GM23338 (cell line): ENCODE data around the gene C2. TPM values are rescaled to one million over a fixed set of nuclear protein-coding genes. Genes with fewer than 3 reads are reported as not detected.

ENCODE experiments used
- ATAC-seq: fragments of 200-7000 bp; cut with Tn5 transposase; 3 replicates; pipeline ENCODE4 v1.9.1; 2020
- DNase-seq: peaks from one replicate; pipeline ENCODE4 v3.0.0-alpha.2; 2015; ENCODE audit warnings: low spot score
- H2AFZ ChIP-seq: fragments of 200-600 bp; sonication (generic); 2 replicates; pipeline ENCODE4 v1.8.0; 2016; ENCODE audit warnings: antibody characterized with exemption, mild to moderate bottlenecking, moderate library complexity
- H3F3A ChIP-seq: fragments of 200-600 bp; sonication (generic); replicated peaks from 2 replicates; pipeline ENCODE4 v1.8.0; 2017; ENCODE audit warnings: antibody characterized with exemption, mixed run types, low read depth
- H3K27ac ChIP-seq: fragments of 200-600 bp; sonication (generic); 2 replicates; pipeline ENCODE4 v1.6.1; 2016; ENCODE audit warnings: low read depth
- H3K27me3 ChIP-seq: fragments of 200-600 bp; sonication (generic); 2 replicates; pipeline ENCODE4 v1.8.0; 2016; ENCODE audit warnings: mild to moderate bottlenecking, mixed run types, moderate library complexity; ENCODE audit not compliant: insufficient read depth
- H3K36me3 ChIP-seq: fragments of 200-600 bp; sonication (generic); 2 replicates; pipeline ENCODE4 v1.8.0; 2016; ENCODE audit warnings: mild to moderate bottlenecking; ENCODE audit not compliant: insufficient read depth
- H3K4me1 ChIP-seq: fragments of 200-600 bp; sonication (generic); 2 replicates; pipeline ENCODE4 v1.8.0; 2016; ENCODE audit warnings: mild to moderate bottlenecking, moderate library complexity; ENCODE audit not compliant: insufficient read depth
- H3K4me2 ChIP-seq: fragments of 200-600 bp; sonication (generic); 2 replicates; pipeline ENCODE4 v1.7.1; 2017; ENCODE audit warnings: mixed run types
- H3K4me3 ChIP-seq: fragments of 200-600 bp; sonication (generic); 2 replicates; pipeline ENCODE4 v1.6.1; 2016; ENCODE audit warnings: mixed run types
- H3K79me2 ChIP-seq: fragments of 200-600 bp; sonication (generic); replicated peaks from 2 replicates; pipeline ENCODE4 v1.8.0; 2017; ENCODE audit warnings: mild to moderate bottlenecking; ENCODE audit not compliant: insufficient read depth
- H3K9me2 ChIP-seq: fragments of 200-600 bp; sonication (generic); 2 replicates; pipeline ENCODE4 v1.8.0; 2017; ENCODE audit not compliant: insufficient read depth
- H4K20me1 ChIP-seq: fragments of 200-600 bp; sonication (generic); replicated peaks from 2 replicates; pipeline ENCODE4 v1.8.0; 2017; ENCODE audit warnings: mild to moderate bottlenecking; ENCODE audit not compliant: insufficient read depth
- H3K27ac Mint-ChIP-seq: 2 replicates; pipeline ENCODE4 v1.8.0; 2020; ENCODE audit warnings: inconsistent platforms, mild to moderate bottlenecking, moderate library complexity, mixed read lengths
- H3K27me3 Mint-ChIP-seq: 3 replicates; pipeline ENCODE4 v1.8.0; 2022; ENCODE audit warnings: low read depth, mild to moderate bottlenecking, moderate library complexity, mixed read lengths, inconsistent platforms; ENCODE audit not compliant: insufficient read depth, poor library complexity
- H3K36me3 Mint-ChIP-seq: 3 replicates; pipeline ENCODE4 v1.8.0; 2021; ENCODE audit warnings: low read depth, mild to moderate bottlenecking, inconsistent platforms, moderate library complexity, mixed read lengths
- H3K4me1 Mint-ChIP-seq: 3 replicates; pipeline ENCODE4 v1.8.0; 2020; ENCODE audit warnings: mild to moderate bottlenecking, inconsistent platforms, mixed read lengths
- H3K4me3 Mint-ChIP-seq: 3 replicates; pipeline ENCODE4 v1.8.0; 2021; ENCODE audit warnings: moderate library complexity, mild to moderate bottlenecking, inconsistent platforms, mixed read lengths
- H3K9me3 Mint-ChIP-seq: 3 replicates; pipeline ENCODE4 v1.8.0; 2020; ENCODE audit warnings: moderate library complexity, mild to moderate bottlenecking, inconsistent platforms, mixed read lengths
- CREB1 ChIP-seq: fragments of 250-450 bp; sonication (Bioruptor Pico); IDR thresholded peaks from 2 replicates; pipeline ENCODE4 v1.5.0; 2020; ENCODE audit warnings: low read depth, mild to moderate bottlenecking, moderate library complexity
- ETS1 ChIP-seq: IDR thresholded peaks from 2 replicates; pipeline ENCODE4 v1.6.1; 2016; ENCODE audit warnings: antibody characterized with exemption
- EZH2 ChIP-seq: fragments of 200-600 bp; sonication (generic); IDR thresholded peaks from one replicate; pipeline ENCODE4 v1.8.0; 2017; ENCODE audit warnings: antibody characterized with exemption, mild to moderate bottlenecking, low read depth; ENCODE audit not compliant: unreplicated experiment
- EZH2phosphoT487 ChIP-seq: fragments of 200-600 bp; sonication (generic); IDR thresholded peaks from one replicate; pipeline ENCODE4 v1.8.1; 2018; ENCODE audit warnings: antibody characterized with exemption; ENCODE audit not compliant: unreplicated experiment
- JUNB ChIP-seq: IDR thresholded peaks from one replicate; pipeline ENCODE4 v1.6.1; 2016; ENCODE audit warnings: antibody characterized with exemption; ENCODE audit not compliant: unreplicated experiment
- NANOG ChIP-seq: IDR thresholded peaks from 2 replicates; pipeline ENCODE4 v1.6.1; 2016; ENCODE audit warnings: antibody characterized with exemption, borderline replicate concordance
- POLR2AphosphoS5 ChIP-seq: IDR thresholded peaks from 2 replicates; pipeline ENCODE4 v1.6.1; 2016; ENCODE audit warnings: antibody characterized with exemption, low read depth
- REST ChIP-seq: IDR thresholded peaks from one replicate; pipeline ENCODE4 v1.6.1; 2018; ENCODE audit warnings: antibody characterized with exemption; ENCODE audit not compliant: unreplicated experiment
- STAT1 ChIP-seq: IDR thresholded peaks from one replicate; pipeline ENCODE4 v1.6.1; 2016; ENCODE audit warnings: antibody characterized with exemption; ENCODE audit not compliant: unreplicated experiment
- ZNF114 ChIP-seq: fragments of 250-450 bp; sonication (Bioruptor Pico); IDR thresholded peaks from 2 replicates; pipeline ENCODE4 v1.5.0; 2020; ENCODE audit warnings: mild to moderate bottlenecking, moderate library complexity
- polyA plus RNA-seq: library from polyadenylated mRNA; unstranded; fragments of >200 nt; fragmentation: Nextera tagmentation; extraction: Ambion mirVana; gene quantifications from 2 replicates; pipeline ENCODE4 v1.2.1, GENCODE V29; 2016
- total RNA-seq: library from RNA; depleted of rRNA; stranded (reverse); fragments of >200 nt; shearing (Covaris generic); gene quantifications from 2 replicates; pipeline ENCODE4 v1.2.3, GENCODE V29; 2014
- TF ChIP-seq, protein P1 (sequence below), 2 experiments: fragments of 200-600 bp in 1 of 2; sonication (generic) in 1 of 2; conservative IDR thresholded peaks; 2 replicates each; pipeline versions ENCODE4 v1.5.1 to v1.6.1; 2016 to 2017; ENCODE audit warnings: antibody characterized with exemption in 2 of 2, low read depth in 2 of 2, mild to moderate bottlenecking in 2 of 2, moderate library complexity in 1 of 2
- TF ChIP-seq, protein P2 (sequence below): fragments of 250-450 bp; sonication (Bioruptor Pico); IDR thresholded peaks from 2 replicates; pipeline ENCODE4 v1.5.0; 2020; ENCODE audit warnings: mild to moderate bottlenecking, moderate library complexity

C2 gene
- total and polyA plus RNA-seq, 2 experiments from 2014 or later = 0.16 to 1.7 TPM

DNA sequence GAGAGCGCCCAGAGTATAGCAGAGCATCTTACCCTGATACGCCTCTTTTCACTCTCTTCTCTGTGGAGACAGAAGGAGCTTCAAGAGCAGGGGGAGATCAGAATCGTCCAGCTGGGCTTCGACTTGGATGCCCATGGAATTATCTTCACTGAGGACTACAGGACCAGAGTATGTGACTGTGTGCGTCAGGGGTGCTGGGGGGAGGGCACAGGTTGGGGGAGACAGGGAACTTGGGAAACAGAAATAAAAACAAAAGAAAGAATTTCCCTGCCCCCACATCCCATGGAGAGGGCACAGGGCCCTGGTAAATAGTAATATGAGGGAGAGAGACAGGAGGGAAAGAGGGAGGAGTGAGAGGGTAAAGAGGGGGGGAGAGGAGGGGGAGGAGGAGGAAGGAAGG lies 51.3 kb downstream of the C2 start:
- no peak overlapping the region for H3K27ac Mint-ChIP-seq
- peaks cover 2% of the 10 kb centered on the region for H3K27me3 Mint-ChIP-seq
- no peak for TF ChIP-seq NANOG
- TF ChIP-seq, protein P1, sequence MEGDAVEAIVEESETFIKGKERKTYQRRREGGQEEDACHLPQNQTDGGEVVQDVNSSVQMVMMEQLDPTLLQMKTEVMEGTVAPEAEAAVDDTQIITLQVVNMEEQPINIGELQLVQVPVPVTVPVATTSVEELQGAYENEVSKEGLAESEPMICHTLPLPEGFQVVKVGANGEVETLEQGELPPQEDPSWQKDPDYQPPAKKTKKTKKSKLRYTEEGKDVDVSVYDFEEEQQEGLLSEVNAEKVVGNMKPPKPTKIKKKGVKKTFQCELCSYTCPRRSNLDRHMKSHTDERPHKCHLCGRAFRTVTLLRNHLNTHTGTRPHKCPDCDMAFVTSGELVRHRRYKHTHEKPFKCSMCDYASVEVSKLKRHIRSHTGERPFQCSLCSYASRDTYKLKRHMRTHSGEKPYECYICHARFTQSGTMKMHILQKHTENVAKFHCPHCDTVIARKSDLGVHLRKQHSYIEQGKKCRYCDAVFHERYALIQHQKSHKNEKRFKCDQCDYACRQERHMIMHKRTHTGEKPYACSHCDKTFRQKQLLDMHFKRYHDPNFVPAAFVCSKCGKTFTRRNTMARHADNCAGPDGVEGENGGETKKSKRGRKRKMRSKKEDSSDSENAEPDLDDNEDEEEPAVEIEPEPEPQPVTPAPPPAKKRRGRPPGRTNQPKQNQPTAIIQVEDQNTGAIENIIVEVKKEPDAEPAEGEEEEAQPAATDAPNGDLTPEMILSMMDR (conservative IDR thresholded peaks at IDR 0.05; ENCODE audit: low read depth in 2 of 2) = no peak
- TF ChIP-seq JUNB = no peak
- no peak for TF ChIP-seq CREB1
- no peak for TF ChIP-seq POLR2AphosphoS5
- TF ChIP-seq, protein P2, sequence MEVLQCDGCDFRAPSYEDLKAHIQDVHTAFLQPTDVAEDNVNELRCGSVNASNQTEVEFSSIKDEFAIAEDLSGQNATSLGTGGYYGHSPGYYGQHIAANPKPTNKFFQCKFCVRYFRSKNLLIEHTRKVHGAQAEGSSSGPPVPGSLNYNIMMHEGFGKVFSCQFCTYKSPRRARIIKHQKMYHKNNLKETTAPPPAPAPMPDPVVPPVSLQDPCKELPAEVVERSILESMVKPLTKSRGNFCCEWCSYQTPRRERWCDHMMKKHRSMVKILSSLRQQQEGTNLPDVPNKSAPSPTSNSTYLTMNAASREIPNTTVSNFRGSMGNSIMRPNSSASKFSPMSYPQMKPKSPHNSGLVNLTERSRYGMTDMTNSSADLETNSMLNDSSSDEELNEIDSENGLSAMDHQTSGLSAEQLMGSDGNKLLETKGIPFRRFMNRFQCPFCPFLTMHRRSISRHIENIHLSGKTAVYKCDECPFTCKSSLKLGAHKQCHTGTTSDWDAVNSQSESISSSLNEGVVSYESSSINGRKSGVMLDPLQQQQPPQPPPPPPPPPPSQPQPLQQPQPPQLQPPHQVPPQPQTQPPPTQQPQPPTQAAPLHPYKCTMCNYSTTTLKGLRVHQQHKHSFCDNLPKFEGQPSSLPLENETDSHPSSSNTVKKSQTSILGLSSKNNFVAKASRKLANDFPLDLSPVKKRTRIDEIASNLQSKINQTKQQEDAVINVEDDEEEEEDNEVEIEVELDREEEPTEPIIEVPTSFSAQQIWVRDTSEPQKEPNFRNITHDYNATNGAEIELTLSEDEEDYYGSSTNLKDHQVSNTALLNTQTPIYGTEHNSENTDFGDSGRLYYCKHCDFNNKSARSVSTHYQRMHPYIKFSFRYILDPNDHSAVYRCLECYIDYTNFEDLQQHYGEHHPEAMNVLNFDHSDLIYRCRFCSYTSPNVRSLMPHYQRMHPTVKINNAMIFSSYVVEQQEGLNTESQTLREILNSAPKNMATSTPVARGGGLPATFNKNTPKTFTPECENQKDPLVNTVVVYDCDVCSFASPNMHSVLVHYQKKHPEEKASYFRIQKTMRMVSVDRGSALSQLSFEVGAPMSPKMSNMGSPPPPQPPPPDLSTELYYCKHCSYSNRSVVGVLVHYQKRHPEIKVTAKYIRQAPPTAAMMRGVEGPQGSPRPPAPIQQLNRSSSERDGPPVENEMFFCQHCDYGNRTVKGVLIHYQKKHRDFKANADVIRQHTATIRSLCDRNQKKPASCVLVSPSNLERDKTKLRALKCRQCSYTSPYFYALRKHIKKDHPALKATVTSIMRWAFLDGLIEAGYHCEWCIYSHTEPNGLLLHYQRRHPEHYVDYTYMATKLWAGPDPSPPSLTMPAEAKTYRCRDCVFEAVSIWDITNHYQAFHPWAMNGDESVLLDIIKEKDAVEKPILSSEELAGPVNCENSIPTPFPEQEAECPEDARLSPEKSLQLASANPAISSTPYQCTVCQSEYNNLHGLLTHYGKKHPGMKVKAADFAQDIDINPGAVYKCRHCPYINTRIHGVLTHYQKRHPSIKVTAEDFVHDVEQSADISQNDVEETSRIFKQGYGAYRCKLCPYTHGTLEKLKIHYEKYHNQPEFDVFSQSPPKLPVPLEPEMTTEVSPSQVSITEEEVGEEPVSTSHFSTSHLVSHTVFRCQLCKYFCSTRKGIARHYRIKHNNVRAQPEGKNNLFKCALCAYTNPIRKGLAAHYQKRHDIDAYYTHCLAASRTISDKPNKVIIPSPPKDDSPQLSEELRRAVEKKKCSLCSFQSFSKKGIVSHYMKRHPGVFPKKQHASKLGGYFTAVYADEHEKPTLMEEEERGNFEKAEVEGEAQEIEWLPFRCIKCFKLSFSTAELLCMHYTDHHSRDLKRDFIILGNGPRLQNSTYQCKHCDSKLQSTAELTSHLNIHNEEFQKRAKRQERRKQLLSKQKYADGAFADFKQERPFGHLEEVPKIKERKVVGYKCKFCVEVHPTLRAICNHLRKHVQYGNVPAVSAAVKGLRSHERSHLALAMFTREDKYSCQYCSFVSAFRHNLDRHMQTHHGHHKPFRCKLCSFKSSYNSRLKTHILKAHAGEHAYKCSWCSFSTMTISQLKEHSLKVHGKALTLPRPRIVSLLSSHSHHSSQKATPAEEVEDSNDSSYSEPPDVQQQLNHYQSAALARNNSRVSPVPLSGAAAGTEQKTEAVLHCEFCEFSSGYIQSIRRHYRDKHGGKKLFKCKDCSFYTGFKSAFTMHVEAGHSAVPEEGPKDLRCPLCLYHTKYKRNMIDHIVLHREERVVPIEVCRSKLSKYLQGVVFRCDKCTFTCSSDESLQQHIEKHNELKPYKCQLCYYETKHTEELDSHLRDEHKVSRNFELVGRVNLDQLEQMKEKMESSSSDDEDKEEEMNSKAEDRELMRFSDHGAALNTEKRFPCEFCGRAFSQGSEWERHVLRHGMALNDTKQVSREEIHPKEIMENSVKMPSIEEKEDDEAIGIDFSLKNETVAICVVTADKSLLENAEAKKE (CRISPR knock-in tag) = no peak
- TF ChIP-seq STAT1 = no peak
- TF ChIP-seq REST = no peak
- no peak for TF ChIP-seq EZH2phosphoT487
- TF ChIP-seq EZH2 = no peak
- TF ChIP-seq ZNF114 (CRISPR knock-in tag) = no peak
- TF ChIP-seq ETS1 = no peak
- DNase-seq (no peak), ATAC-seq (no peak; the same call in 2 of the 3 replicates)
- no peak overlapping the region for H3K4me3 ChIP-seq
- no peak overlapping the region for H2AFZ ChIP-seq
- no peak overlapping the region for H3K4me2 ChIP-seq
- H3K9me2 ChIP-seq = no peaks in the 10 kb centered on the region
- no peaks in the 10 kb centered on the region for H3K27me3 ChIP-seq
- H3K4me1 ChIP-seq = no peaks in the 10 kb centered on the region
- H3K27ac ChIP-seq = no peak overlapping the region
- H3K9me3 Mint-ChIP-seq = peaks cover 31% of the 10 kb centered on the region
- H3F3A ChIP-seq = no peaks in the 10 kb centered on the region
- H3K36me3 ChIP-seq = no peaks in the 10 kb centered on the region
- peaks cover 31% of the 10 kb centered on the region; the same call in 2 of the 3 replicates for H3K36me3 Mint-ChIP-seq
- no peaks in the 10 kb centered on the region for H3K79me2 ChIP-seq
- H3K4me3 Mint-ChIP-seq = no peak overlapping the region
- no peaks in the 10 kb centered on the region; the same call in 2 of the 3 replicates for H3K4me1 Mint-ChIP-seq
- H4K20me1 ChIP-seq = no peaks in the 10 kb centered on the region; the same call in 1 of the 2 replicates
